Measurements from ENCODE around the gene F2R.
A peak's percentile ranks its signal among the peaks of the same experiment; 100 is the strongest.

- TF ChIP-seq POLR2A (IDR thresholded peaks at IDR 0.05): peak in 1 of 3 donors; percentile 14
- peak in 1 of 3 donors; percentile 63 for TF ChIP-seq POLR2AphosphoS5 (IDR thresholded peaks at IDR 0.05)
Measured at GRCh38 chr5:76714751-76715485, 1.0 kb upstream of the F2R start.
